PFSK-1 (cell line): ENCODE data around the gene MAN2A2.

Experiments used
- POLR2AphosphoS5 ChIP-seq: IDR thresholded peaks from 2 replicates; pipeline ENCODE4 v1.6.1; 2012; ENCODE audit warnings: low read depth, mild to moderate bottlenecking, control low read depth, low read length, moderate library complexity
- SIN3A ChIP-seq: IDR thresholded peaks from 2 replicates; pipeline ENCODE4 v1.6.1; 2012; ENCODE audit warnings: mild to moderate bottlenecking, low read length, moderate library complexity, borderline replicate concordance; ENCODE audit not compliant: insufficient read depth
- TAF1 ChIP-seq: IDR thresholded peaks from 2 replicates; pipeline ENCODE4 v1.6.1; 2012; ENCODE audit warnings: low read length, control low read depth, borderline replicate concordance; ENCODE audit not compliant: insufficient read depth
- TF ChIP-seq, protein P1 (sequence below), 2 experiments: IDR thresholded peaks; 2 replicates each; pipeline versions ENCODE4 v1.6.1 to v1.8.0; 2011 to 2012; ENCODE audit warnings: low read depth in 2 of 2, low read length in 2 of 2, control low read depth in 1 of 2, inconsistent platforms in 1 of 2, mild to moderate bottlenecking in 1 of 2, moderate library complexity in 1 of 2; ENCODE audit not compliant: insufficient read depth in 1 of 2

DNA sequence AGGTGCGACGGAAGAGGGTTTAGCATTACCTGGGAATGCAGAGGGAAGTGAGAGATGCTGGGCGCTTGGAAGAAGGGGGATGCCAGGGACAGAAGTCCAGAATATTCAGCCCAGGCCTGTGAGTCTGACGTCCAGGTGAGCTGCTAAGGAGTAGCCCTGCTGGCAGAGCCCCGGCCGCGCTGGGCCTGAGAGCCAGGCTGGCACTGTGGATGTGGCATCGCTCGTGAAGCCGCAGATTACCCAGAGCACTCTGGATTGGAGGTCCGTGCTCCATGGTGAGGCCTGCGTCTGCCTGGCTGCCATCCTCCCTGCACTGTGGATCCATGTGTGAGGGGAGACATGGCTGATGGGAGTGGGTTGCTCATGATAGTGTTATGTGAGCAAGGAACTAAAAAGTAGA is 14.5 kb downstream of the MAN2A2 start:
- TF ChIP-seq POLR2AphosphoS5 (no peak), TAF1 (no peak), SIN3A (no peak)
- TF ChIP-seq, protein P1, sequence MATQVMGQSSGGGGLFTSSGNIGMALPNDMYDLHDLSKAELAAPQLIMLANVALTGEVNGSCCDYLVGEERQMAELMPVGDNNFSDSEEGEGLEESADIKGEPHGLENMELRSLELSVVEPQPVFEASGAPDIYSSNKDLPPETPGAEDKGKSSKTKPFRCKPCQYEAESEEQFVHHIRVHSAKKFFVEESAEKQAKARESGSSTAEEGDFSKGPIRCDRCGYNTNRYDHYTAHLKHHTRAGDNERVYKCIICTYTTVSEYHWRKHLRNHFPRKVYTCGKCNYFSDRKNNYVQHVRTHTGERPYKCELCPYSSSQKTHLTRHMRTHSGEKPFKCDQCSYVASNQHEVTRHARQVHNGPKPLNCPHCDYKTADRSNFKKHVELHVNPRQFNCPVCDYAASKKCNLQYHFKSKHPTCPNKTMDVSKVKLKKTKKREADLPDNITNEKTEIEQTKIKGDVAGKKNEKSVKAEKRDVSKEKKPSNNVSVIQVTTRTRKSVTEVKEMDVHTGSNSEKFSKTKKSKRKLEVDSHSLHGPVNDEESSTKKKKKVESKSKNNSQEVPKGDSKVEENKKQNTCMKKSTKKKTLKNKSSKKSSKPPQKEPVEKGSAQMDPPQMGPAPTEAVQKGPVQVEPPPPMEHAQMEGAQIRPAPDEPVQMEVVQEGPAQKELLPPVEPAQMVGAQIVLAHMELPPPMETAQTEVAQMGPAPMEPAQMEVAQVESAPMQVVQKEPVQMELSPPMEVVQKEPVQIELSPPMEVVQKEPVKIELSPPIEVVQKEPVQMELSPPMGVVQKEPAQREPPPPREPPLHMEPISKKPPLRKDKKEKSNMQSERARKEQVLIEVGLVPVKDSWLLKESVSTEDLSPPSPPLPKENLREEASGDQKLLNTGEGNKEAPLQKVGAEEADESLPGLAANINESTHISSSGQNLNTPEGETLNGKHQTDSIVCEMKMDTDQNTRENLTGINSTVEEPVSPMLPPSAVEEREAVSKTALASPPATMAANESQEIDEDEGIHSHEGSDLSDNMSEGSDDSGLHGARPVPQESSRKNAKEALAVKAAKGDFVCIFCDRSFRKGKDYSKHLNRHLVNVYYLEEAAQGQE (IDR thresholded peaks at IDR 0.05; ENCODE audit: insufficient read depth in 1 of 2, low read depth in 2 of 2, low read length in 2 of 2): no peak
